ENCODE data around the gene LRRC38.

Gene LRRC38

DNA sequence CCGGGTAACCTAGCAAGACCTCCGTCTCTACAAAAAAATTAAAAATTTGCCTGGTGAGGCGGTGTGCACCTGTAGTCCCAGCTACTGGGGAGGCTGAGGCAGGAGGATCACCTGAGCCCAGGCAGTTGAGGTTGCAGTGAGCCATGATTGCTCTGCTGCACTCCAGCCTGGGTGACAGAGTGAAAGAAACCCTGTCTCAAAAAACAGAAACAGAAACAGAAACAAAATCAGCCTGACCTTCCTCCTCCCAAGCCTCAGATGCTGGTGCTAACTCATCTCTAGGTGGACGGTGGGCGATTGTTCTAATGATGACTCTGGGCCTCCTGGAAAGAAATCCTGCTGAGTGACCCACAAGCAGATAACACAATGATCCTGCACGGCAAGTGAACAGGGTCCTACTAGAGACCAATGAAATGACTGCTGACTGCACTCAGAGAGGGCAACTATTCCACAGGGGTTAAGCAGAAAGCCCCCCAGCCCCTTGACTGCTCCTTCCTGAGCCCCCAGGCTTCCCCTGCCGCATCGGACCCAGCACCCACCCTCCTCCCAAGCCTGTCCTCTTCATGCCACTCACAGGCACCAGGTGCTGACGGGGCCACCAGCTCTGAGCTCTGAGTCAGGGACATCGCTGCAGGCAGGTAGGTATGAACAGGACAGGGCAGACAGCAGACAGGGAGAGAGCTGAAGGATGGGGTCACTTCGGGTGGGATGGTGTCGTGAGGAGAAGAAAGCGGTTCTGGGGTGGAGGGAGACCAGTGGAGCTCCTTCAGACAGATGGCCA, 27.8 kb upstream of the LRRC38 start:
- ChIA-PET CTCF (interaction anchor here (0.8 kb wide), 1 partner anchor 27 kb away, joined by 3 read pairs; no protein-coding TSS in a partner anchor), POLR2A (no interaction called here)
- no peaks in the 10 kb centered on the region for H3K4me1 ChIP-seq (ENCODE audit: control insufficient read depth, insufficient read depth, low read length)
- H3K27ac ChIP-seq (ENCODE audit: extremely low read depth, low read depth, low read length), result no peak overlapping the region
- no peak overlapping the region for H3K4me3 ChIP-seq (ENCODE audit: low read depth, low read length)
- no peaks in the 10 kb centered on the region for H3K36me3 ChIP-seq (ENCODE audit: control insufficient read depth in 2 of 2, insufficient read depth in 1 of 2, low read length in 2 of 2)
- TF ChIP-seq, protein P1, sequence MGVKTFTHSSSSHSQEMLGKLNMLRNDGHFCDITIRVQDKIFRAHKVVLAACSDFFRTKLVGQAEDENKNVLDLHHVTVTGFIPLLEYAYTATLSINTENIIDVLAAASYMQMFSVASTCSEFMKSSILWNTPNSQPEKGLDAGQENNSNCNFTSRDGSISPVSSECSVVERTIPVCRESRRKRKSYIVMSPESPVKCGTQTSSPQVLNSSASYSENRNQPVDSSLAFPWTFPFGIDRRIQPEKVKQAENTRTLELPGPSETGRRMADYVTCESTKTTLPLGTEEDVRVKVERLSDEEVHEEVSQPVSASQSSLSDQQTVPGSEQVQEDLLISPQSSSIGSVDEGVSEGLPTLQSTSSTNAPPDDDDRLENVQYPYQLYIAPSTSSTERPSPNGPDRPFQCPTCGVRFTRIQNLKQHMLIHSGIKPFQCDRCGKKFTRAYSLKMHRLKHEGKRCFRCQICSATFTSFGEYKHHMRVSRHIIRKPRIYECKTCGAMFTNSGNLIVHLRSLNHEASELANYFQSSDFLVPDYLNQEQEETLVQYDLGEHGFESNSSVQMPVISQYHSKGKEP (tag by site-specific recombination; IDR thresholded peaks at IDR 0.05), result no peak
- TF ChIP-seq ZNF558 (tag by site-specific recombination; IDR thresholded peaks at IDR 0.05), result no peak
- TF ChIP-seq HOXA7 (CRISPR knock-in tag; IDR thresholded peaks at IDR 0.05; ENCODE audit: borderline replicate concordance), result no peak
- TF ChIP-seq ZBTB1 (tag by site-specific recombination; IDR thresholded peaks at IDR 0.05), result no peak
- TF ChIP-seq ZNF132 (tag by site-specific recombination; IDR thresholded peaks at IDR 0.05; ENCODE audit: borderline replicate concordance), result no peak
- TF ChIP-seq, protein P2, sequence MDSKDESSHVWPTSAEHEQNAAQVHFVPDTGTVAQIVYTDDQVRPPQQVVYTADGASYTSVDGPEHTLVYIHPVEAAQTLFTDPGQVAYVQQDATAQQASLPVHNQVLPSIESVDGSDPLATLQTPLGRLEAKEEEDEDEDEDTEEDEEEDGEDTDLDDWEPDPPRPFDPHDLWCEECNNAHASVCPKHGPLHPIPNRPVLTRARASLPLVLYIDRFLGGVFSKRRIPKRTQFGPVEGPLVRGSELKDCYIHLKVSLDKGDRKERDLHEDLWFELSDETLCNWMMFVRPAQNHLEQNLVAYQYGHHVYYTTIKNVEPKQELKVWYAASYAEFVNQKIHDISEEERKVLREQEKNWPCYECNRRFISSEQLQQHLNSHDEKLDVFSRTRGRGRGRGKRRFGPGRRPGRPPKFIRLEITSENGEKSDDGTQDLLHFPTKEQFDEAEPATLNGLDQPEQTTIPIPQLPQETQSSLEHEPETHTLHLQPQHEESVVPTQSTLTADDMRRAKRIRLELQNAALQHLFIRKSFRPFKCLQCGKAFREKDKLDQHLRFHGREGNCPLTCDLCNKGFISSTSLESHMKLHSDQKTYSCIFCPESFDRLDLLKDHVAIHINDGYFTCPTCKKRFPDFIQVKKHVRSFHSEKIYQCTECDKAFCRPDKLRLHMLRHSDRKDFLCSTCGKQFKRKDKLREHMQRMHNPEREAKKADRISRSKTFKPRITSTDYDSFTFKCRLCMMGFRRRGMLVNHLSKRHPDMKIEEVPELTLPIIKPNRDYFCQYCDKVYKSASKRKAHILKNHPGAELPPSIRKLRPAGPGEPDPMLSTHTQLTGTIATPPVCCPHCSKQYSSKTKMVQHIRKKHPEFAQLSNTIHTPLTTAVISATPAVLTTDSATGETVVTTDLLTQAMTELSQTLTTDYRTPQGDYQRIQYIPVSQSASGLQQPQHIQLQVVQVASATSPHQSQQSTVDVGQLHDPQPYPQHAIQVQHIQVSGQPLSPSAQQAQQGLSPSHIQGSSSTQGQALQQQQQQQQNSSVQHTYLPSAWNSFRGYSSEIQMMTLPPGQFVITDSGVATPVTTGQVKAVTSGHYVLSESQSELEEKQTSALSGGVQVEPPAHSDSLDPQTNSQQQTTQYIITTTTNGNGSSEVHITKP (tag by site-specific recombination; IDR thresholded peaks at IDR 0.05), result no peak
- no peak for TF ChIP-seq ZNF239 (tag by site-specific recombination; IDR thresholded peaks at IDR 0.05)
- TF ChIP-seq ZNF596 (tag by site-specific recombination; IDR thresholded peaks at IDR 0.05), result no peak
- no peak for TF ChIP-seq OVOL3 (tag by site-specific recombination; IDR thresholded peaks at IDR 0.05)
- no peak for TF ChIP-seq ZBTB20 (tag by site-specific recombination; IDR thresholded peaks at IDR 0.05)
- no peak for TF ChIP-seq ZNF571 (tag by site-specific recombination; IDR thresholded peaks at IDR 0.05)
- TF ChIP-seq, protein P3, sequence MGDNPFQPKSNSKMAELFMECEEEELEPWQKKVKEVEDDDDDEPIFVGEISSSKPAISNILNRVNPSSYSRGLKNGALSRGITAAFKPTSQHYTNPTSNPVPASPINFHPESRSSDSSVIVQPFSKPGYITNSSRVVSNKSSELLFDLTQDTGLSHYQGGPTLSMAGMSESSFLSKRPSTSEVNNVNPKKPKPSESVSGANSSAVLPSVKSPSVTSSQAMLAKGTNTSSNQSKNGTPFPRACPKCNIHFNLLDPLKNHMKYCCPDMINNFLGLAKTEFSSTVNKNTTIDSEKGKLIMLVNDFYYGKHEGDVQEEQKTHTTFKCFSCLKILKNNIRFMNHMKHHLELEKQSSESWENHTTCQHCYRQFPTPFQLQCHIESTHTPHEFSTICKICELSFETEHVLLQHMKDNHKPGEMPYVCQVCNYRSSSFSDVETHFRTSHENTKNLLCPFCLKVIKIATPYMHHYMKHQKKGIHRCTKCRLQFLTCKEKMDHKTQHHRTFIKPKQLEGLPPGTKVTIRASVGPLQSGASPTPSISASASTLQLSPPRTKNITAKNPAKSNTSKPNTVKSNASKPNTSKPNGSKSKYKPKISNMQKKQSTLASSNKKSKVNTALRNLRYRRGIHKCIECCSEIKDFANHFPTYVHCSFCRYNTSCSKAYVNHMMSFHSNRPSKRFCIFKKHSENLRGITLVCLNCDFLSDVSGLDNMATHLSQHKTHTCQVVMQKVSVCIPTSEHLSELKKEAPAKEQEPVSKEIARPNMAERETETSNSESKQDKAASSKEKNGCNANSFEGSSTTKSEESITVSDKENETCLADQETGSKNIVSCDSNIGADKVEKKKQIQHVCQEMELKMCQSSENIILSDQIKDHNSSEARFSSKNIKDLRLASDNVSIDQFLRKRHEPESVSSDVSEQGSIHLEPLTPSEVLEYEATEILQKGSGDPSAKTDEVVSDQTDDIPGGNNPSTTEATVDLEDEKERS (tag by site-specific recombination; IDR thresholded peaks at IDR 0.05), result no peak
- TF ChIP-seq ZFHX2 (tag by site-specific recombination; conservative IDR thresholded peaks at IDR 0.05), result no peak
- no peak for TF ChIP-seq MZF1 (tag by site-specific recombination; IDR thresholded peaks at IDR 0.05; ENCODE audit: borderline replicate concordance)
- TF ChIP-seq, protein P4, sequence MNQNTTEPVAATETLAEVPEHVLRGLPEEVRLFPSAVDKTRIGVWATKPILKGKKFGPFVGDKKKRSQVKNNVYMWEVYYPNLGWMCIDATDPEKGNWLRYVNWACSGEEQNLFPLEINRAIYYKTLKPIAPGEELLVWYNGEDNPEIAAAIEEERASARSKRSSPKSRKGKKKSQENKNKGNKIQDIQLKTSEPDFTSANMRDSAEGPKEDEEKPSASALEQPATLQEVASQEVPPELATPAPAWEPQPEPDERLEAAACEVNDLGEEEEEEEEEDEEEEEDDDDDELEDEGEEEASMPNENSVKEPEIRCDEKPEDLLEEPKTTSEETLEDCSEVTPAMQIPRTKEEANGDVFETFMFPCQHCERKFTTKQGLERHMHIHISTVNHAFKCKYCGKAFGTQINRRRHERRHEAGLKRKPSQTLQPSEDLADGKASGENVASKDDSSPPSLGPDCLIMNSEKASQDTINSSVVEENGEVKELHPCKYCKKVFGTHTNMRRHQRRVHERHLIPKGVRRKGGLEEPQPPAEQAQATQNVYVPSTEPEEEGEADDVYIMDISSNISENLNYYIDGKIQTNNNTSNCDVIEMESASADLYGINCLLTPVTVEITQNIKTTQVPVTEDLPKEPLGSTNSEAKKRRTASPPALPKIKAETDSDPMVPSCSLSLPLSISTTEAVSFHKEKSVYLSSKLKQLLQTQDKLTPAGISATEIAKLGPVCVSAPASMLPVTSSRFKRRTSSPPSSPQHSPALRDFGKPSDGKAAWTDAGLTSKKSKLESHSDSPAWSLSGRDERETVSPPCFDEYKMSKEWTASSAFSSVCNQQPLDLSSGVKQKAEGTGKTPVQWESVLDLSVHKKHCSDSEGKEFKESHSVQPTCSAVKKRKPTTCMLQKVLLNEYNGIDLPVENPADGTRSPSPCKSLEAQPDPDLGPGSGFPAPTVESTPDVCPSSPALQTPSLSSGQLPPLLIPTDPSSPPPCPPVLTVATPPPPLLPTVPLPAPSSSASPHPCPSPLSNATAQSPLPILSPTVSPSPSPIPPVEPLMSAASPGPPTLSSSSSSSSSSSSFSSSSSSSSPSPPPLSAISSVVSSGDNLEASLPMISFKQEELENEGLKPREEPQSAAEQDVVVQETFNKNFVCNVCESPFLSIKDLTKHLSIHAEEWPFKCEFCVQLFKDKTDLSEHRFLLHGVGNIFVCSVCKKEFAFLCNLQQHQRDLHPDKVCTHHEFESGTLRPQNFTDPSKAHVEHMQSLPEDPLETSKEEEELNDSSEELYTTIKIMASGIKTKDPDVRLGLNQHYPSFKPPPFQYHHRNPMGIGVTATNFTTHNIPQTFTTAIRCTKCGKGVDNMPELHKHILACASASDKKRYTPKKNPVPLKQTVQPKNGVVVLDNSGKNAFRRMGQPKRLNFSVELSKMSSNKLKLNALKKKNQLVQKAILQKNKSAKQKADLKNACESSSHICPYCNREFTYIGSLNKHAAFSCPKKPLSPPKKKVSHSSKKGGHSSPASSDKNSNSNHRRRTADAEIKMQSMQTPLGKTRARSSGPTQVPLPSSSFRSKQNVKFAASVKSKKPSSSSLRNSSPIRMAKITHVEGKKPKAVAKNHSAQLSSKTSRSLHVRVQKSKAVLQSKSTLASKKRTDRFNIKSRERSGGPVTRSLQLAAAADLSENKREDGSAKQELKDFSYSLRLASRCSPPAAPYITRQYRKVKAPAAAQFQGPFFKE (tag by site-specific recombination; IDR thresholded peaks at IDR 0.05; ENCODE audit: borderline replicate concordance), result no peak
- TF ChIP-seq ZNF768 (tag by site-specific recombination; IDR thresholded peaks at IDR 0.05), result no peak
- TF ChIP-seq ZNF777 (tag by site-specific recombination; IDR thresholded peaks at IDR 0.05; ENCODE audit: borderline replicate concordance), result no peak
- TF ChIP-seq ZNF585B (tag by site-specific recombination; IDR thresholded peaks at IDR 0.05), result no peak
- TF ChIP-seq BCL11B (tag by site-specific recombination; IDR thresholded peaks at IDR 0.05; ENCODE audit: low read depth), result no peak
- TF ChIP-seq ZNF391 (tag by site-specific recombination; IDR thresholded peaks at IDR 0.05; ENCODE audit: borderline replicate concordance, low read depth), result no peak
- H3K9me3 ChIP-seq (ENCODE audit: control insufficient read depth, insufficient read depth, low read depth, low read length), result no peaks in the 10 kb centered on the region

All from HEK293 (cell line).